T-helper 1 cell treated with Interleukin-12 subunit alpha and Interleukin-12 subunit beta and Interleukin-4 antibody, amounts not matched to agents 30 ng/mL and 1 ng/mL, for 36 hours (primary cell): Measurements from ENCODE around the gene GOLGA8R. TPM values are rescaled to one million over a fixed set of nuclear protein-coding genes. Genes with fewer than 3 reads are reported as not detected.

Experiments used
- total RNA-seq: library from RNA; stranded (reverse); gene quantifications from 2 replicates; pipeline ENCODE4 v1.2.3, GENCODE V29; 2022

The GOLGA8R gene
- total RNA-seq, 1 donor from 2014 or later: 8.4 TPM

Other genes with a start within 250 kb of the GOLGA8R start
- gene CHRFAM7A, start 20.7 kb downstream of the GOLGA8R start, total RNA-seq: 0.78 TPM in 1 of 2 replicates, not detected in the other
- 7.2 and 8.0 TPM in 2 replicates for gene GOLGA8Q, start 137.8 kb upstream of the GOLGA8R start, total RNA-seq
- gene GOLGA8H, start 189.8 kb upstream of the GOLGA8R start, total RNA-seq: 0.12 TPM in 1 of 2 replicates, not detected in the other